Fibroblast of lung (primary cell): ENCODE measurements around the gene CLECL1. TPM values are rescaled to one million over a fixed set of nuclear protein-coding genes. Genes with fewer than 3 reads are reported as not detected.
"Not testable (repeated sequence)": the region's sequence is repeated elsewhere in the genome, so short reads cannot be mapped to it uniquely, and the experiment has no call there.

Source experiments
- DNase-seq, 2 donors: peaks; one replicate each; pipeline versions ENCODE4 v3.0.0 to v3.0.0-alpha.2; 2010; ENCODE audit warnings: low read depth in 2 of 2
- H2AFZ ChIP-seq: 2 replicates; pipeline ENCODE4 v1.5.1; 2012; ENCODE audit warnings: low read length, control low read depth, inconsistent platforms
- H3K27ac ChIP-seq: 2 replicates; pipeline ENCODE4 v1.5.1; 2011; ENCODE audit warnings: low read length, control low read depth; ENCODE audit not compliant: insufficient read depth
- H3K27me3 ChIP-seq: 2 replicates; pipeline ENCODE4 v1.5.1; 2011; ENCODE audit warnings: mild to moderate bottlenecking, low read length; ENCODE audit not compliant: control insufficient read depth, insufficient read depth
- H3K36me3 ChIP-seq: 2 replicates; pipeline ENCODE4 v1.5.1; 2011; ENCODE audit warnings: low read length; ENCODE audit not compliant: control insufficient read depth, insufficient read depth
- H3K4me1 ChIP-seq: 2 replicates; pipeline ENCODE4 v1.5.1; 2011; ENCODE audit warnings: low read length; ENCODE audit not compliant: control insufficient read depth, insufficient read depth; ENCODE audit errors: extremely low read depth
- H3K4me2 ChIP-seq: 2 replicates; pipeline ENCODE4 v1.5.1; 2011; ENCODE audit warnings: low read length, control low read depth; ENCODE audit not compliant: insufficient read depth; ENCODE audit errors: extremely low read depth
- H3K4me3 ChIP-seq, 4 experiments: fragments of 200-600 bp in 1 of 4; sonication (generic) in 1 of 4; replicated peaks in 1 of 4; 2 replicates each; pipeline ENCODE4 v1.5.1; 2011 to 2016; ENCODE audit warnings: low read length in 4 of 4, low read depth in 3 of 4, mild to moderate bottlenecking in 3 of 4, control low read depth in 2 of 4, inconsistent platforms in 1 of 4, mixed read lengths in 1 of 4; ENCODE audit not compliant: insufficient read depth in 1 of 4; ENCODE audit errors: control extremely low read depth in 1 of 4
- H3K79me2 ChIP-seq: 2 replicates; pipeline ENCODE4 v1.5.1; 2012; ENCODE audit warnings: mild to moderate bottlenecking, low read length, inconsistent platforms; ENCODE audit not compliant: control insufficient read depth, insufficient read depth
- H3K9ac ChIP-seq: 2 replicates; pipeline ENCODE4 v1.5.1; 2011; ENCODE audit warnings: mild to moderate bottlenecking, low read length, control low read depth; ENCODE audit not compliant: insufficient read depth
- H3K9me3 ChIP-seq: 2 replicates; pipeline ENCODE4 v1.5.1; 2012; ENCODE audit warnings: low read depth, low read length; ENCODE audit not compliant: control insufficient read depth, insufficient read depth
- H4K20me1 ChIP-seq: 2 replicates; pipeline ENCODE4 v1.5.1; 2011; ENCODE audit warnings: low read length; ENCODE audit not compliant: control insufficient read depth, insufficient read depth; ENCODE audit errors: extremely low read depth
- CTCF ChIP-seq, 2 donors: IDR thresholded peaks in 1 of 2; conservative IDR thresholded peaks in 1 of 2; 1 replicate in 1 of 2; 2 replicates in 1 of 2; pipeline ENCODE4 v1.5.1; 2011 to 2012; ENCODE audit warnings: low read length in 2 of 2, control low read depth in 1 of 2, inconsistent platforms in 1 of 2, low read depth in 1 of 2, mild to moderate bottlenecking in 1 of 2
- EZH2 ChIP-seq: IDR thresholded peaks from 2 replicates; pipeline ENCODE4 v1.5.1; 2012; ENCODE audit warnings: low read length, control low read depth, mild to moderate bottlenecking; ENCODE audit errors: missing control alignments
- polyA plus RNA-seq, 2 donors: library from polyadenylated mRNA; depleted of rRNA in 1 of 2; stranded (reverse) in 1 of 2; unstranded in 1 of 2; fragments of >200 nt; gene quantifications; 2 replicates each; pipeline ENCODE4 v1.2.1, GENCODE V29; 2011 to 2012; ENCODE audit warnings: missing spikeins in 1 of 2
- total RNA-seq: library from RNA; depleted of rRNA; stranded (reverse); fragments of >200 nt; gene quantifications from 2 replicates; pipeline ENCODE4 v1.2.1, GENCODE V29; 2014

The CLECL1 gene
- total and polyA plus RNA-seq, 2 donors (not counting 1 experiment from before 2014, with no cell fraction given) = not detected

GRCh38 chr12:9692909-9693308 is 40.0 kb downstream of the CLECL1 start:
- H3K79me2 ChIP-seq = no peaks in the 10 kb centered on the region
- H3K9me3 ChIP-seq = no peaks in the 10 kb centered on the region
- no peaks in the 10 kb centered on the region for H4K20me1 ChIP-seq
- H3K27me3 ChIP-seq = no peaks in the 10 kb centered on the region
- no peak overlapping the region for H3K9ac ChIP-seq
- H3K4me1 ChIP-seq = no peaks in the 10 kb centered on the region
- H2AFZ ChIP-seq = no peak overlapping the region
- no peak overlapping the region for H3K4me3 ChIP-seq
- H3K36me3 ChIP-seq = no peaks in the 10 kb centered on the region
- no peak overlapping the region for H3K4me2 ChIP-seq
- no peak for TF ChIP-seq EZH2
- TF ChIP-seq CTCF (conservative IDR thresholded peaks at IDR 0.05 in 1 of 2, IDR thresholded peaks at IDR 0.05 in 1 of 2; ENCODE audit: low read depth in 1 of 2, low read length in 2 of 2) = no peak
- no peak overlapping the region for H3K27ac ChIP-seq
- DNase-seq = no peak

- Histone ChIP-seq H3K79me2 (no peaks in the 10 kb centered on the region), H3K27ac (no peak overlapping the region), H3K36me3 (no peaks in the 10 kb centered on the region), H3K9me3 (no peaks in the 10 kb centered on the region), H3K4me1 (no peaks in the 10 kb centered on the region), H2AFZ (no peak overlapping the region), H3K4me3 (no peak overlapping the region), H3K27me3 (no peaks in the 10 kb centered on the region), H3K9ac (no peak overlapping the region), H3K4me2 (no peak overlapping the region), H4K20me1 (no peaks in the 10 kb centered on the region)
- peak; percentile 34 to 44 for DNase-seq
- TF ChIP-seq EZH2 (no peak), CTCF (conservative IDR thresholded peaks at IDR 0.05 in 1 of 2, IDR thresholded peaks at IDR 0.05 in 1 of 2; ENCODE audit: low read depth in 1 of 2, low read length in 2 of 2) (no peak)
Observed at GRCh38 chr12:9687228-9687627, 45.7 kb downstream of the CLECL1 start.

GRCh38 chr12:9685915-9686314 is 47.0 kb downstream of the CLECL1 start:
- no peaks in the 10 kb centered on the region for H4K20me1 ChIP-seq
- no peak for TF ChIP-seq CTCF (conservative IDR thresholded peaks at IDR 0.05 in 1 of 2, IDR thresholded peaks at IDR 0.05 in 1 of 2; ENCODE audit: low read depth in 1 of 2, low read length in 2 of 2)
- no peak for TF ChIP-seq EZH2
- no peak for DNase-seq
- no peak overlapping the region for H3K4me2 ChIP-seq
- H2AFZ ChIP-seq = no peak overlapping the region
- no peaks in the 10 kb centered on the region for H3K27me3 ChIP-seq
- H3K36me3 ChIP-seq = no peaks in the 10 kb centered on the region
- H3K9ac ChIP-seq = no peak overlapping the region
- H3K9me3 ChIP-seq = no peaks in the 10 kb centered on the region
- no peak overlapping the region for H3K27ac ChIP-seq
- H3K79me2 ChIP-seq = no peaks in the 10 kb centered on the region
- no peak overlapping the region for H3K4me3 ChIP-seq
- H3K4me1 ChIP-seq = no peaks in the 10 kb centered on the region

- not testable (repeated sequence) for H3K4me1 ChIP-seq
Observed at GRCh38 chr12:9685366-9685765, 47.5 kb downstream of the CLECL1 start.

GRCh38 chr12:9682949-9683348 is 49.9 kb downstream of the CLECL1 start:
- not testable (repeated sequence) for H3K4me3 ChIP-seq, H3K4me1 ChIP-seq, H2AFZ ChIP-seq, H3K27ac ChIP-seq, DNase-seq, H3K79me2 ChIP-seq, H3K4me2 ChIP-seq, H3K36me3 ChIP-seq, H4K20me1 ChIP-seq, H3K9ac ChIP-seq, H3K27me3 ChIP-seq, H3K9me3 ChIP-seq

More at GRCh38 chr12:9685366-9685765, 47.5 kb downstream of the CLECL1 start:
- not testable (repeated sequence) for H2AFZ ChIP-seq, H3K27me3 ChIP-seq, H3K4me3 ChIP-seq, H3K79me2 ChIP-seq, H3K9me3 ChIP-seq, H4K20me1 ChIP-seq, H3K9ac ChIP-seq, DNase-seq, H3K36me3 ChIP-seq, H3K4me2 ChIP-seq, H3K27ac ChIP-seq
